Nephron (organoid): Measurements from ENCODE around the gene EDDM13.
"Not testable (repeated sequence)": the region's sequence is repeated elsewhere in the genome, so short reads cannot be mapped to it uniquely, and the experiment has no call there.

ENCODE experiments used
- H3K27ac Mint-ChIP-seq, 3 experiments: 2 replicates each; pipeline ENCODE4 v1.8.0; 2020; ENCODE audit warnings: mixed read lengths in 3 of 3, mild to moderate bottlenecking in 2 of 3, moderate library complexity in 1 of 3
- H3K27me3 Mint-ChIP-seq: 2 replicates; pipeline ENCODE4 v1.8.0; 2021; ENCODE audit warnings: low read depth, mild to moderate bottlenecking, moderate library complexity, mixed read lengths
- H3K36me3 Mint-ChIP-seq: 2 replicates; pipeline ENCODE4 v1.8.0; 2020; ENCODE audit warnings: low read depth, mixed read lengths
- H3K4me1 Mint-ChIP-seq: 2 replicates; pipeline ENCODE4 v1.8.0; 2020; ENCODE audit warnings: mixed read lengths
- H3K4me3 Mint-ChIP-seq, 3 experiments: 2 replicates each; pipeline ENCODE4 v1.8.0; 2020; ENCODE audit warnings: mild to moderate bottlenecking in 3 of 3, mixed read lengths in 3 of 3, moderate library complexity in 2 of 3
- H3K9me3 Mint-ChIP-seq: 2 replicates; pipeline ENCODE4 v1.8.0; 2020; ENCODE audit warnings: mixed read lengths
- CTCF ChIP-seq, 3 experiments: fragments of 200-600 bp; sonication (generic); IDR thresholded peaks; one replicate each; pipeline ENCODE4 v1.5.0; 2021; ENCODE audit warnings: antibody characterized with exemption in 3 of 3; ENCODE audit not compliant: unreplicated experiment in 3 of 3

Gene EDDM13

DNA sequence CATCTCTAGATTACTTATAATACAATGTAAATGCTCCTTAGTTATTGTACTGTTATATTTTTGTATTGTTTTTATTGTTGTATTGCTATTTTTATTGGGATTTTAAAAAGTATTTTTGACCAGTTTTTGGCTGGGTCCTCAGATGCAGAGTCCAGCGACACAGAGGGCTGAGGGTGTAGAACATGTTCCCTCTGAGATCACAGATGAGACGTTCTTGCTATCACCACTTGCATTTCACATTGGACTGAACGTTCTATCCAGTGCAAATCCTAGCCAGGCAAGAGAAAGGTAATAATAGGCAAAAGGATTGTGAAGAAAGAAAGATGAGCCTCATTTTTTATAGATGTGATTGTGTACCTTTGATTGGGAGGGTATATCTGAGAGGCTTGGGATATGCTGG is 27.1 kb downstream of the EDDM13 start:
- H3K4me1 Mint-ChIP-seq = no peaks in the 10 kb centered on the region
- peaks cover 67% of the 10 kb centered on the region for H3K36me3 Mint-ChIP-seq
- H3K27me3 Mint-ChIP-seq = peaks cover 3% of the 10 kb centered on the region
- no peaks in the 10 kb centered on the region for H3K9me3 Mint-ChIP-seq
- H3K27ac Mint-ChIP-seq = peak overlapping the region in 1 of 3 experiments; percentile 52
- no peak overlapping the region for H3K4me3 Mint-ChIP-seq
- no peak for TF ChIP-seq CTCF (IDR thresholded peaks at IDR 0.05; ENCODE audit: unreplicated experiment in 3 of 3)

DNA sequence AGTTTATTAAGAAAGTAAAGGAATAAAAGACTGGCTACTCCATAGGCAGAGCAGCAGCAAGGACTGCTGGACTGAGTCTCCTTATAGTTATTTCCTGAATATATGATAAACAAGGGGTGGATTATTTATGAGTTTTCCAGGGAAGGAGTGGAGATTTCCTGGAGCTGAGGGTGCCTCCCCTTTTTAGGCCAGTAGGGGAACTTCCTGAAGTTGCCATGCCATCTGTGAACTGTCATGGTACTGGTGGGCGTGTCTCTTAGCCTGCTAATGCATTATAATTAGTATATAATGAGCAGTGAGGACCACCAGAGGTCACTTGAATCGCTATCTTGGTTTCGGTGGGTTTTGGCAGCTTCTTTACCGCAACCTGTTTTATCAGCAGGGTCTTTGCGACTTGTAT is 28.6 kb downstream of the EDDM13 start:
- H3K4me3 Mint-ChIP-seq = no peak overlapping the region
- TF ChIP-seq CTCF (IDR thresholded peaks at IDR 0.05; ENCODE audit: unreplicated experiment in 3 of 3) = peak in 1 of 3 experiments; percentile 23
- peak overlapping the region; percentile 55 to 89 (median 57) for H3K27ac Mint-ChIP-seq
- H3K36me3 Mint-ChIP-seq = peaks cover 68% of the 10 kb centered on the region
- no peaks in the 10 kb centered on the region for H3K9me3 Mint-ChIP-seq
- H3K4me1 Mint-ChIP-seq = no peaks in the 10 kb centered on the region
- H3K27me3 Mint-ChIP-seq = peaks cover 3% of the 10 kb centered on the region

GRCh38 chr19:56301886-56302620 is 29.5 kb downstream of the EDDM13 start:
- TF ChIP-seq CTCF (IDR thresholded peaks at IDR 0.05; ENCODE audit: unreplicated experiment in 3 of 3) = no peak
- peaks cover 3% of the 10 kb centered on the region for H3K27me3 Mint-ChIP-seq
- no peak overlapping the region for H3K4me3 Mint-ChIP-seq
- H3K9me3 Mint-ChIP-seq = no peaks in the 10 kb centered on the region
- H3K27ac Mint-ChIP-seq = peak overlapping the region; percentile 5 to 89 (median 55)
- H3K4me1 Mint-ChIP-seq = no peaks in the 10 kb centered on the region
- H3K36me3 Mint-ChIP-seq = peaks cover 63% of the 10 kb centered on the region

GRCh38 chr19:56304243-56304642 is 31.7 kb downstream of the EDDM13 start:
- TF ChIP-seq CTCF (IDR thresholded peaks at IDR 0.05; ENCODE audit: unreplicated experiment in 3 of 3) = no peak
- peak overlapping the region; percentile 82 to 97 (median 96) for H3K27ac Mint-ChIP-seq
- no peak overlapping the region for H3K4me3 Mint-ChIP-seq
- H3K36me3 Mint-ChIP-seq = peaks cover 60% of the 10 kb centered on the region
- no peaks in the 10 kb centered on the region for H3K9me3 Mint-ChIP-seq
- H3K4me1 Mint-ChIP-seq = peaks cover 5% of the 10 kb centered on the region
- peaks cover 3% of the 10 kb centered on the region for H3K27me3 Mint-ChIP-seq

- peak overlapping the region; percentile 18 to 37 (median 36) for H3K4me3 Mint-ChIP-seq
- no peak for TF ChIP-seq CTCF (IDR thresholded peaks at IDR 0.05; ENCODE audit: unreplicated experiment in 3 of 3)
- peaks cover 5% of the 10 kb centered on the region for H3K4me1 Mint-ChIP-seq
- H3K36me3 Mint-ChIP-seq = peaks cover 58% of the 10 kb centered on the region
- no peaks in the 10 kb centered on the region for H3K9me3 Mint-ChIP-seq
- H3K27ac Mint-ChIP-seq = peak overlapping the region; percentile 96 to 97 (median 97)
- peaks cover 3% of the 10 kb centered on the region for H3K27me3 Mint-ChIP-seq
Observed at GRCh38 chr19:56306016-56306415, 33.5 kb downstream of the EDDM13 start.

DNA sequence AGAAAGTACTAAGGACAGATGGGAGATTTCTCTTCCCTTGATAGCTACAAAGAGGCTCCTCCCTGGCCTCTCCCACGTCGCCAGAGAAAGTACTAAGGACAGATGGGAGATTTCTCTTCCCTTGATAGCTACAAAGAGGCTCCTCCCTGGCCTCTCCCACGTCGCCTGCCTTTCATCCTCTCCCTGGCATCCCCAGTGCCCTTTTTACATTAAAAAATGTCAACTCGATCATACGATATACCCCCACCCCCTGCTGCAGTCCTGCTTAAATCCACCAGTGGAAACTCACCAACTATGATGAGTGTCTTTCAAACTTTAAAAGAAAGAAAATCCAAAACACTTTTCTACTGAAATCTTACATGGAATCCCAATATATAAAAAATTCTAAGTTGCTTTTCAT is 34.5 kb downstream of the EDDM13 start:
- Mint-ChIP-seq H3K4me3 (peak overlapping the region; percentile 11 to 53 (median 35)), H3K36me3 (peaks cover 63% of the 10 kb centered on the region), H3K27ac (peak overlapping the region; percentile 96 to 98 (median 96))
- H3K27me3 Mint-ChIP-seq, H3K4me1 Mint-ChIP-seq, H3K9me3 Mint-ChIP-seq: not testable (repeated sequence)
